Naive B cell (primary cell): ENCODE data around the gene CD4. TPM values are rescaled to one million over a fixed set of nuclear protein-coding genes. Genes with fewer than 3 reads are reported as not detected.
A peak's percentile ranks its signal among the peaks of the same experiment; 100 is the strongest.
"Not testable (repeated sequence)": the region's sequence is repeated elsewhere in the genome, so short reads cannot be mapped to it uniquely, and the experiment has no call there.

ENCODE experiments used
- ATAC-seq, 2 donors: fragments of 150-1000 bp; cut with Tn5 transposase; 2 replicates each; pipeline ENCODE4 v1.10.0; 2021; ENCODE audit warnings: low read depth in 2 of 2, mild to moderate bottlenecking in 2 of 2, moderate library complexity in 2 of 2
- DNase-seq: peaks from one replicate; pipeline ENCODE4 v3.0.0; 2022
- H3K27ac Mint-ChIP-seq, 6 donors: one replicate each; pipeline ENCODE4 v1.8.0; 2020 to 2022; ENCODE audit warnings: mild to moderate bottlenecking in 6 of 6, mixed read lengths in 6 of 6, moderate library complexity in 5 of 6, inconsistent platforms in 2 of 6
- H3K27me3 Mint-ChIP-seq, 3 donors: one replicate each; pipeline ENCODE4 v1.8.0; 2021 to 2022; ENCODE audit warnings: mixed read lengths in 3 of 3, mild to moderate bottlenecking in 1 of 3
- H3K36me3 Mint-ChIP-seq, 2 donors: one replicate each; pipeline ENCODE4 v1.8.0; 2020 to 2022; ENCODE audit warnings: mixed read lengths in 2 of 2, inconsistent platforms in 1 of 2, mild to moderate bottlenecking in 1 of 2
- H3K4me1 Mint-ChIP-seq, 3 donors: one replicate each; pipeline ENCODE4 v1.8.0; 2020 to 2022; ENCODE audit warnings: mixed read lengths in 3 of 3, inconsistent platforms in 1 of 3, mild to moderate bottlenecking in 1 of 3, moderate library complexity in 1 of 3
- H3K4me3 Mint-ChIP-seq, 8 donors: one replicate each; pipeline ENCODE4 v1.8.0; 2020 to 2022; ENCODE audit warnings: mild to moderate bottlenecking in 8 of 8, mixed read lengths in 8 of 8, moderate library complexity in 8 of 8, inconsistent platforms in 2 of 8
- H3K9me3 Mint-ChIP-seq, 7 donors: one replicate each; pipeline ENCODE4 v1.8.0; 2020 to 2022; ENCODE audit warnings: mixed read lengths in 7 of 7, mild to moderate bottlenecking in 5 of 7, inconsistent platforms in 2 of 7, moderate library complexity in 1 of 7
- polyA plus RNA-seq, 6 donors: library from polyadenylated mRNA; unstranded; fragments of 300-500 nt; fragmentation: Illumina TruSeq; gene quantifications; one replicate each; pipeline ENCODE4 v1.2.3, GENCODE V29; 2021; ENCODE audit warnings: low read depth in 6 of 6

Gene CD4
- polyA plus RNA-seq, 6 donors from 2014 or later, result 0.29 to 1.7 (median 1.1) TPM

GRCh38 chr12:6869049-6870021, 80.0 kb downstream of the CD4 start:
- no peaks in the 10 kb centered on the region for H3K27me3 Mint-ChIP-seq
- no peaks in the 10 kb centered on the region for H3K9me3 Mint-ChIP-seq
- H3K4me1 Mint-ChIP-seq, result peaks cover 39 to 59% (median 52%) of the 10 kb centered on the region in 3 donors
- ATAC-seq (peak; percentile 13 to 26), DNase-seq (peak; percentile 81)
- H3K36me3 Mint-ChIP-seq, result peaks cover 7 to 9% of the 10 kb centered on the region in 2 donors
- H3K27ac Mint-ChIP-seq, result peak overlapping the region; percentile 18 to 92 (median 74)
- H3K4me3 Mint-ChIP-seq, result peak overlapping the region; percentile 52 to 92 (median 86)

GRCh38 chr12:6870304-6870703, 81.0 kb downstream of the CD4 start:
- peaks cover 36 to 59% (median 52%) of the 10 kb centered on the region in 3 donors for H3K4me1 Mint-ChIP-seq
- H3K4me3 Mint-ChIP-seq, result peak overlapping the region in 4 of 8 donors; percentile 55 to 75 (median 66)
- H3K36me3 Mint-ChIP-seq, H3K27me3 Mint-ChIP-seq, DNase-seq, H3K27ac Mint-ChIP-seq, H3K9me3 Mint-ChIP-seq, ATAC-seq: not testable (repeated sequence)

Other genes starting within 250 kb of the CD4 start
- gene IFFO1, start 233.5 kb upstream of the CD4 start, polyA plus RNA-seq, result 10 to 100 TPM in 1 of 6 donors, 1 to 10 TPM in 5; 4.6 to 15.3 (median 6.3) TPM
- gene NOP2, start 221.2 kb upstream of the CD4 start, polyA plus RNA-seq, result 10 to 100 TPM; 11.7 to 27.6 (median 17.5) TPM
- gene CHD4, start 182.1 kb upstream of the CD4 start, polyA plus RNA-seq, result 10 to 100 TPM; 26.6 to 67.1 (median 44.5) TPM
- gene LPAR5, start 153.6 kb upstream of the CD4 start, polyA plus RNA-seq, result 10 to 100 TPM; 25.2 to 69.9 (median 40.1) TPM
- 10 to 100 TPM in 1 of 6 donors, 1 to 10 TPM in 5; 3.8 to 11.0 (median 8.9) TPM for gene ACRBP, start 142.1 kb upstream of the CD4 start, polyA plus RNA-seq
- gene ING4, start 126.4 kb upstream of the CD4 start, polyA plus RNA-seq, result 100 to 1,000 TPM in 4 of 6 donors, 10 to 100 TPM in 2; 93.5 to 139 (median 112) TPM
- 10 to 100 TPM; 13.5 to 39.7 (median 23.2) TPM for gene ZNF384, start 100.2 kb upstream of the CD4 start, polyA plus RNA-seq
- gene PIANP, start 88.7 kb upstream of the CD4 start, polyA plus RNA-seq, result not detected
- 10 to 100 TPM; 26.4 to 43.9 (median 34.4) TPM for gene COPS7A, start 65.5 kb upstream of the CD4 start, polyA plus RNA-seq
- gene MLF2, start 36.4 kb upstream of the CD4 start, polyA plus RNA-seq, result 100 to 1,000 TPM; 128 to 167 (median 150) TPM
- under 1 TPM in 1 of 6 donors, not detected in 5; 0.38 TPM for gene PTMS, start 23.2 kb upstream of the CD4 start, polyA plus RNA-seq
- gene LAG3, start 17.0 kb upstream of the CD4 start, polyA plus RNA-seq, result under 1 TPM in 2 of 6 donors, not detected in 4; 0.16 to 0.17 TPM
- gene GPR162, start 32.3 kb downstream of the CD4 start, polyA plus RNA-seq, result not detected
- gene P3H3, start 38.9 kb downstream of the CD4 start, polyA plus RNA-seq, result not detected
- not detected for gene GNB3, start 51.4 kb downstream of the CD4 start, polyA plus RNA-seq
- gene CDCA3, start 61.8 kb downstream of the CD4 start, polyA plus RNA-seq, result 1 to 10 TPM in 1 of 6 donors, under 1 TPM in 3, not detected in 2; 0.74 to 1.0 (median 0.89) TPM
- gene USP5, start 62.6 kb downstream of the CD4 start, polyA plus RNA-seq, result 10 to 100 TPM; 28.5 to 45.1 (median 35.4) TPM
- gene TPI1, start 78.0 kb downstream of the CD4 start, polyA plus RNA-seq, result 100 to 1,000 TPM; 294 to 712 (median 357) TPM
- 10 to 100 TPM in 2 of 6 donors, 1 to 10 TPM in 4; 7.9 to 15.5 (median 8.9) TPM for gene SPSB2, start 83.8 kb downstream of the CD4 start, polyA plus RNA-seq
- 1 to 10 TPM; 4.1 to 8.7 (median 7.1) TPM for gene LRRC23, start 115.3 kb downstream of the CD4 start, polyA plus RNA-seq
- gene ENO2, start 125.1 kb downstream of the CD4 start, polyA plus RNA-seq, result 1 to 10 TPM; 3.8 to 8.4 (median 5.9) TPM
- 1 to 10 TPM in 3 of 6 donors, under 1 TPM in 2, not detected in 1; 0.57 to 2.2 (median 1.1) TPM for gene ATN1, start 138.4 kb downstream of the CD4 start, polyA plus RNA-seq
- not detected for gene RNU7-1, start 154.3 kb downstream of the CD4 start, polyA plus RNA-seq
- 100 to 1,000 TPM; 126 to 211 (median 194) TPM for gene C12orf57, start 154.5 kb downstream of the CD4 start, polyA plus RNA-seq
- 1,000 to 10,000 TPM in 1 of 6 donors, 100 to 1,000 TPM in 5; 398 to 1,059 (median 612) TPM for gene PTPN6, start 161.8 kb downstream of the CD4 start, polyA plus RNA-seq
- gene PHB2, start 181.1 kb downstream of the CD4 start, polyA plus RNA-seq, result 100 to 1,000 TPM; 107 to 127 (median 114) TPM
- gene EMG1, start 181.4 kb downstream of the CD4 start, polyA plus RNA-seq, result 10 to 100 TPM; 69.7 to 82.7 (median 80.4) TPM
- gene LPCAT3, start 228.9 kb downstream of the CD4 start, polyA plus RNA-seq, result 10 to 100 TPM; 14.4 to 30.7 (median 16.7) TPM